GM18499 (cell line): ENCODE results near the gene POLN.

Experiments
- ATAC-seq: cut with Tn5 transposase; IDR thresholded peaks from one replicate; pipeline ENCODE4 v1.9.1; 2021; ENCODE audit warnings: moderate number of reproducible peaks; ENCODE audit not compliant: insufficient read depth, unreplicated experiment

The POLN gene

GRCh38 chr4:2252530-2253091 is 10.7 kb upstream of the POLN start:
- no peak for ATAC-seq

- no peak for ATAC-seq
Measured at GRCh38 chr4:2251795-2252529, 10.0 kb upstream of the POLN start.

DNA sequence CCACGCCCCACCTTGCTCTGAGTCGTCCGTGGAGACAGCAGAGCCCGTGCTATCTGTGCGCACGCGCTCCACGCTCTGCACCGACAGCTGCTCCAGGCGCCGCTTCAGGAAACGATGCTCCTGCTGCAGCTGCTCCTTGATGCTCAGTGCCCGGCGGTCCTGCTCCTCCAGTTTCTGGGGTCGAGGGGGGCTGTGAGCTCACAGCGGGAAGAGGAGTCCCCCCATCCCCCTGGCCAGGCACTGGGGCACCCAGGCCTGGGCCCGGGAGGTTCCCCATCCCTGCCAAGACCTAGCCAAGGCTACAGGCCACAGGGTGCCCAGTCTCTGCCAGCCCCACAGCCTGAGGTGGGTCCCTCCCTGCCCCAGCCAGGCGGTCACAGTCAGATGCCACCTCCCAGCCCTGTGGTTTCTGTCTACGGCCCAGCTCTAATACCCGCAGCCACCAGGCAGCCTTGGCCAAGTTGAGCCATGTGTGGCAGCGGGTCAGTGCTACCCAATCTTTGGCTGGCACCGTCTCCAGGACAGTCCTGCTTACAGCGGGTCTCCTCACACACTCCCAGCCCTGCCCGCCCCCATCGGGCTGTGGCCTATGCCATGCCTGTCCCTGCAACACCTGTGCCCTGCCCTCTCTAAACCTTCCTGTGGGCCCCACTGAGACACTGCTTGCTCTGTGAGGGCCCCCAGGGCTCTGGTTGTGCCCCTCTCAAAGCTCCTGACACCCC is 9.3 kb upstream of the POLN start:
- ATAC-seq, result no peak

DNA sequence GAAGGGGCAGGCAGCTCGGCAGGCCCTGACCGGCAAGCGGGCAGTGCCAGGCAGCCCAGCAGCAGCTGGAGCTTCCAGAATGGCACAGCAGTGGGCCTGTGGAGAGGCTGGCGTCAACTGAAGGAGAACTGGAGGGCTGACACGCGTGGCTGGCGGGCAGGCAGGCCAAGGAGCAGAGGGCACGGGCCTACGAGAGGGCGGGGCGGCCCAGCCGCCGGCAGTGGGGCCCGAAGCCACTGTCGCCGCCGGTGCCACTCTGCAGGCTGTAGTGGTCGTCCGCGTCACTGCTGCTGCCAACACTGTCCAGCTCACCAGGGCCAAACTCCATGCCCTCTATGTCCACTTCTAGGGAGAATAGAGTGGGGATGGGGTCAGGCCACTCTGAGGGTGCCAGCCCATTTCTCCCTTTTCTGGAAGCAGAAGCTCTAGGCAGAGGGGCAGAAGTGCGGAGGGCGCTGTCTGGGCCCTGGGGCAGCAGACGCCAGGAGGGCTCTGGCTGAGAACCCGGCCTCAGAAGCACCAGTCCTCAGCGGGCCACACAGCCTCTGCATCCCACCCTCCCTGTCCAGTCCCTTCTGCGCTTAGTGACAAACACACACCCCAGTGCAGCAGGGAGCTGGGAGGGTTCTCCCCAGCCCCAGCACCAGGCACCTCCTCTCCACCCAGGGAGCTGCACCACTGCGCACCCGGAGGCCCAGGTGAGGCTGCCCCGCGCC is 8.6 kb upstream of the POLN start:
- no peak for ATAC-seq

DNA sequence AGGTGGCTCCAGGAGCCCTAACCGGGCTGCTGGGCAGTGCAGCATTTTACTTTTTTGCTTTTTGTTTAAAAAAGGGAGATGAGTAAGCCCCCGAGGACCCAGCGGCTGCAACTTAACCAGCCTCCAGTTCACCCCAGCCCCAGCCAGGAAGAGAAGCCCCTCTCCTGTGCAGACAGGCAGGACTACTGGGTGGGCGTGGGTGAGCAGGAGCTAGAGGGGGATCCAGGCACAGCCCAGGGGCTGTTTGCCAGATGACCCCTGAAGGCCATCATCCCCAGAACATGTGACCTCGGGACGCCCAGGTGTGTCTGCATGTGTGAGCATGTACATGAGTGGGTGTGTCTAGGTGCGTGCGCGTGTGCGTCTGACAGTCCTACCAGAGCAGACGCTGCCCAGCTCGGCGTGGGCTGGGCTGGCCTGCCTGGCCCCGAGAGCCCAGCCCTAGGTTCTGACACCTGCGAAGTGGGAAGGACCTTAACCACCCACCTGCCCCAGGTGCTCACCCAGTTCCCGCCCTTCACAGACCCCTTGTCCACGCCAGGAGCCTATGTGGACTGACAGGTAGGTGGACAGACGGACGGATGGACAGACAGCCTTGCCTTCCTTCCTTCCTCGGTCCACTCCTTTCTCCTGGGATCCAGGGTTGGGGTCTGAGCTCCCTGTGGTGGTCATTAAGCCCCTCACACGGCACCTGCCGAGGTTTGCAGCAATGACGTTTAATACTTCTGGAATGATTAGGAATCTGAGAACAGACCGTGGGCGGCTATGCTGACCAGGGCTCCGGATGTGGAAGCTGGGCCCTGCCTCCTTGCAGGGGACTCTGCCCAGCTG is 7.8 kb upstream of the POLN start:
- no peak for ATAC-seq

GRCh38 chr4:2248821-2249261 is 6.9 kb upstream of the POLN start:
- ATAC-seq, result no peak

- ATAC-seq, result no peak
Measured at GRCh38 chr4:2248044-2248780, 6.3 kb upstream of the POLN start.

- no peak for ATAC-seq
Measured at GRCh38 chr4:2247128-2248043, 5.5 kb upstream of the POLN start.

DNA sequence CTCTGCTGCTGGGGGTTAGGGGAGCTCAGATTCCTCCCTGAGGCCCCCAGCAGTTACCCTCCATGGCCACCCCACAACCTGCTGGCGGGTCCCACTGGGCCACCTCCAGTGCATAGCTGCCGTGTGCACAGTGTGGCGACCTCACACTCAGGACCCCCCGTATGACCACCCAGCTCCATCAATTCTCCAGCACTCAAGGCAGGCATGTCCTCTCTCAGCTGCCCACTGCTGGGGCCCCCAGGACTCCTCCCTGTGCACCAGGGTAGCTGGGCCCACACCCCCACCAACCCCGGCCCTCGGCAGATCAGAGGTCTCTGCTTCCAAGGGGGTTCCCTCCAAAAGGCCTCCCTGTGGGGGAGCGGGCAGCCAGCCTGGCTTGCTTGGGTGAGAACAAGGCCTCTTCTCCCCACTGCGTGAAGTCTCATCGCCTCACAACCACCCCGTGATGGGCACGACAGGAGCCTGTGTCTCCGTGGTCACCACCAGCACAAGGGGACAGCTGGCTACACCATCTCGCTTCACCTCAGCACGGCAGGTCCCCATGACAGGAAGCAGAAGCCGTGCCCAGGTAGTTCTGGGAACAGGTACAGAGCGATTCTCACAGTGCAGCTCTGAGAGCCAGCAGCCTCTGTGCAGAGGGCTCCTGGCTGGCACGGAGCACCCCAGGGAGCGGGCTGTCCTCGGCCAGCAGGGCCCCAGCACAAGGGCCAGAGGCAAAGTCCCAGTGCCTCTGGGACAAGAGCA is 4.6 kb upstream of the POLN start:
- ATAC-seq, result no peak

- ATAC-seq, result no peak
Measured at GRCh38 chr4:2245787-2246275, 3.9 kb upstream of the POLN start.

DNA sequence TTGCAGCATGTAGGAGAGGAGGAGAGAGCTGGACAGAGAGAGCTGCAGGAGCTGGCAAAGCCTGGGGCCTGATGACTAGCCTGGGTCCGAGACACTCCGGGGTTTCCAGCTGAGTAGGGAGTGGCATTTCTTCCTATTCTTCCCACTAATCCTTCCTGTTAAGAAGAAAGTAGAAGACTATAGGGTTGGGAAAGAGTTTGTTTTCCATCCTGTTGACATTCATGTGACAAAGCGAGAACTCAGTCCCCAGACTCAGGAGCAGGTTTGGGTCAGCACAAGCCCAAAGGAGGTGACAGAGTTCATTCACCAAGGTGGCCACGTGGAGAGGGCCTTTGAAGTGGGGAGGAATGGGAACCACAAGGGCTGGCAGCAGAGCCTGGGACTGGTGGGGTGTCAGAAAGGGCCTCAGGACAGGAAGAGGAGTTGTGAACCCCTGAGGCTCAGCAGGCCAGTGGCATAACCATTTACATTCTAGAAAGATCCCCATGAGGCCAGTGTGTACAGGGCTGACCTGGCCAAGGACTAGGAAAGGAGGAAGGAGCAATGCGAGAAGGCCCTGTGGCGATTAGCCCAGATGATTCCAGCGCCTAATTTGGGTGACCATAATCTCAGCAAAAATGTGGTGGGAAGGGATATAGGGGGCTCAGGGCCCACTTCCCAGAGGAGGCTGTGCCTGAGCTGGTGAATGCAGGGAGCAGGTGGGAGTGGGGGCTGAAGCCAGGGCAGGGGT is 3.3 kb upstream of the POLN start:
- ATAC-seq, result no peak

GRCh38 chr4:2243681-2244380 is 1.9 kb upstream of the POLN start:
- no peak for ATAC-seq

GRCh38 chr4:2241003-2241402 is 918 bp downstream of the POLN start:
- ATAC-seq, result no peak

GRCh38 chr4:2236944-2237666 is 4.8 kb downstream of the POLN start:
- no peak for ATAC-seq

DNA sequence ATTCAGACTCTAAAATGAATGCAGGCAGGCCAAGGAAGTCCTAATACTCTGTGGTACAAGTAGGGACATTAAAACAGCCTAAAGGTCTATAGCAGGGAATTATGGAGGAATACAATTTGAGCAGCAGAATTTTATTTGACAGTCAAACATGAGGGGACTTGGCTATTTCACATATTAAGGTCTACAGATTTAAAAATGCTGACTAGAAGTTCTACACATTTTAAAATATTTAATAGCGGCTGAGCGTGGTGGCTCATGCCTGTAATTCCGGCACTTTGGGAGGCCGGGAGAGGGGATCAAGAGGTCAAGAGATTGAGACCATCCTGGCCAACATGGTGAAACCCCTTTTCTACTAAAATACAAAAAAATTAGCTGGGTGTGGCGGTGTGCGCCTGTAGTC is 10.8 kb downstream of the POLN start:
- ATAC-seq, result no peak

DNA sequence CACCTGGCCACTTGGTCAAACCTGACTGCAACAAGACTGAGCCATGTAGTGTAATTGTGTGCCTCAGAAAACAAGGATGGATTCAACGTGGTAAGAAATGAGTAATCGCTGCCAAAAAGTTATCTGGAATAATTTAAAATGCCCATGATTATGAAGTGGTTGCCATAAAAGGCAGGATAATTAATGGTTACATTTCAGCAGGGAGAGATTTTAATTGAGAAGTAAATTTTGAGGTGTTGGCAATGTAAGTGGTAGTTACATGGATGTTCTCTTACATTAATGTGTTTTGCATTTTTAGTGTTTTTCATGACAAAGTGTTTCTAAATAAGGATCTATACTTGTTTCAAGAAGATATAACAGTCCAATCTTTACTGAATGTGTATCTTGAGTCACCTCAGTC is 15.7 kb downstream of the POLN start:
- no peak for ATAC-seq
